K562 (cell line): ENCODE results near the gene DOCK4. TPM values are rescaled to one million over a fixed set of nuclear protein-coding genes. Genes with fewer than 3 reads are reported as not detected.

ENCODE experiments used
- ATAC-seq: fragments of 200-7000 bp; cut with Tn5 transposase; 3 replicates; pipeline ENCODE4 v1.9.1; 2020; ENCODE audit warnings: moderate library complexity
- BruUV-seq: library from RNA; stranded (reverse); fragments of 400-500 nt; replicated peaks from 2 replicates; lab custom pipeline; 2021; lab: Mats Ljungman, UMichigan
- CTCF ChIA-PET: fragments of 300-600 bp; formaldehyde crosslinking; extraction: SDS; loops from one replicate; lab custom pipeline; 2021; ENCODE audit warnings: low intra/inter-chr PET ratio; lab: Yijun Ruan, JAX
- POLR2A ChIA-PET: fragments of 300-600, 350-650 bp; sonication (Branson Sonifier 250); formaldehyde crosslinking; extraction: SDS; loops from one replicate; lab custom pipeline; 2021; ENCODE audit warnings: antibody characterized with exemption, inconsistent platforms; lab: Yijun Ruan, JAX
- DNase-seq, 4 experiments: peaks; one replicate each; pipeline versions ENCODE4 v3.0.0 to v3.0.0-alpha.2; 2011 to 2018; ENCODE audit warnings: low spot score in 3 of 4, mixed read lengths in 3 of 4; ENCODE audit errors: extremely low read depth in 1 of 4
- FAIRE-seq: peaks from 2 replicates; lab custom pipeline; 2011; peaks lifted over from hg19 to GRCh38; lab: Jason Lieb, UNC
- H2AFZ ChIP-seq: 2 replicates; pipeline ENCODE4 v1.6.0; 2011; ENCODE audit warnings: low read depth, low read length, control low read depth, inconsistent platforms
- H3K27ac ChIP-seq: fragments of 200-600 bp; 3 replicates; pipeline ENCODE4 v1.8.0; 2011; ENCODE audit warnings: low read depth, mild to moderate bottlenecking, control low read depth, inconsistent platforms, low read length, moderate library complexity, mixed read lengths; ENCODE audit errors: extremely low read depth
- H3K27me3 ChIP-seq, 2 experiments: fragments of 300-600 bp in 1 of 2; 2 replicates in 1 of 2; 3 replicates in 1 of 2; pipeline versions ENCODE4 v1.6.0 to v1.8.0; 2011; ENCODE audit warnings: inconsistent platforms in 2 of 2, low read length in 2 of 2, mild to moderate bottlenecking in 1 of 2, mixed read lengths in 1 of 2, moderate library complexity in 1 of 2; ENCODE audit not compliant: control insufficient read depth in 2 of 2, insufficient read depth in 2 of 2
- H3K36me3 ChIP-seq: fragments of 300-600 bp; 3 replicates; pipeline ENCODE4 v1.8.0; 2011; ENCODE audit warnings: mild to moderate bottlenecking, low read length, inconsistent platforms; ENCODE audit not compliant: control insufficient read depth, insufficient read depth
- H3K4me1 ChIP-seq, 2 experiments: fragments of 200-600 bp in 1 of 2; replicated peaks in 1 of 2; 2 replicates in 1 of 2; 3 replicates in 1 of 2; pipeline versions ENCODE4 v1.5.1 to v1.8.0; 2011; ENCODE audit warnings: inconsistent platforms in 2 of 2, low read length in 2 of 2, mild to moderate bottlenecking in 1 of 2, mixed read lengths in 1 of 2, moderate library complexity in 1 of 2; ENCODE audit not compliant: control insufficient read depth in 2 of 2, insufficient read depth in 2 of 2
- H3K4me2 ChIP-seq: 2 replicates; pipeline ENCODE4 v1.6.1; 2011; ENCODE audit warnings: low read length, control low read depth, inconsistent platforms, mixed read lengths; ENCODE audit not compliant: insufficient read depth
- H3K4me3 ChIP-seq: fragments of 200-600 bp; sonication (generic), shearing (Covaris generic); 2 replicates; pipeline ENCODE4 v1.5.1; 2016; ENCODE audit warnings: control low read depth, inconsistent platforms
- H3K79me2 ChIP-seq: fragments of 200-600 bp; 3 replicates; pipeline ENCODE4 v1.8.0; 2011; ENCODE audit warnings: low read length, inconsistent platforms; ENCODE audit not compliant: control insufficient read depth, insufficient read depth
- H3K9ac ChIP-seq, 2 experiments: 2 replicates each; pipeline versions ENCODE4 v1.6.0 to v1.6.1; 2011; ENCODE audit warnings: low read depth in 2 of 2, low read length in 2 of 2, control low read depth in 1 of 2, inconsistent platforms in 1 of 2, mild to moderate bottlenecking in 1 of 2, mixed read lengths in 1 of 2; ENCODE audit not compliant: insufficient read depth in 1 of 2
- H3K9me1 ChIP-seq: one replicate; pipeline ENCODE4 v1.6.0; 2011; ENCODE audit warnings: inconsistent platforms, mild to moderate bottlenecking, low read length, moderate library complexity; ENCODE audit not compliant: control insufficient read depth, insufficient read depth
- H3K9me3 ChIP-seq: replicated peaks from 2 replicates; pipeline ENCODE4 v1.5.1; 2011; ENCODE audit warnings: low read depth, low read length, inconsistent platforms; ENCODE audit not compliant: control insufficient read depth, insufficient read depth
- H4K20me1 ChIP-seq: replicated peaks from 2 replicates; pipeline ENCODE4 v1.6.1; 2011; ENCODE audit warnings: low read length, inconsistent platforms, mixed read lengths; ENCODE audit not compliant: control insufficient read depth, insufficient read depth
- CEBPG ChIP-seq, 3 experiments: fragments of 200-800 bp in 1 of 3; sonication (Bioruptor generic) in 1 of 3; sonication (generic) in 1 of 3; formaldehyde crosslinking in 1 of 3; IDR thresholded peaks in 2 of 3; conservative IDR thresholded peaks in 1 of 3; 2 replicates each; pipeline versions ENCODE4 v1.6.1 to v1.8.0; 2016 to 2022; ENCODE audit warnings: missing compliant biosample characterization in 2 of 3, missing genetic modification characterization in 2 of 3, mild to moderate bottlenecking in 1 of 3, missing genetic modification reagents in 1 of 3
- MIER1 ChIP-seq: fragments of 450-650 bp; IDR thresholded peaks from 2 replicates; pipeline ENCODE4 v1.6.1; 2016; ENCODE audit warnings: antibody characterized with exemption, mild to moderate bottlenecking, low read depth
- NELFE ChIP-seq: IDR thresholded peaks from 2 replicates; pipeline ENCODE4 v1.6.1; 2011; ENCODE audit warnings: mild to moderate bottlenecking; ENCODE audit not compliant: insufficient read depth, insufficient read length
- RBM17 ChIP-seq: fragments of 200-400 bp; formaldehyde crosslinking; IDR thresholded peaks from 2 replicates; pipeline ENCODE4 v1.6.1; 2017; ENCODE audit warnings: low read depth, mild to moderate bottlenecking, low read length, borderline replicate concordance
- SAFB2 ChIP-seq: fragments of 200-400 bp; formaldehyde crosslinking; IDR thresholded peaks from 2 replicates; pipeline ENCODE4 v1.6.1; 2018; ENCODE audit warnings: borderline replicate concordance, low read length, low read depth, moderate library complexity; ENCODE audit not compliant: severe bottlenecking
- SMC3 ChIP-seq: conservative IDR thresholded peaks from 2 replicates; pipeline ENCODE4 v1.6.1; 2011; ENCODE audit warnings: low read depth, low read length, improper control_type of control experiment; ENCODE audit not compliant: insufficient read depth
- ZNF766 ChIP-seq: fragments of 200-800 bp; sonication (Bioruptor generic); conservative IDR thresholded peaks from 2 replicates; pipeline ENCODE4 v1.6.1; 2016; ENCODE audit warnings: missing genetic modification characterization, missing compliant biosample characterization
- ZNF778 ChIP-seq: fragments of 450-650 bp; formaldehyde crosslinking; IDR thresholded peaks from 2 replicates; pipeline ENCODE4 v1.4.0; 2020; ENCODE audit warnings: mild to moderate bottlenecking, moderate library complexity
- ZSCAN29 ChIP-seq: fragments of 450-650 bp; IDR thresholded peaks from 2 replicates; pipeline ENCODE4 v1.6.1; 2017
- in situ Hi-C: fragments of 300-500 bp; cut with MboI; formaldehyde crosslinking; loops from 4 replicates; pipeline ENCODE4 v1.15.0; 2018; ENCODE audit warnings: inconsistent platforms, mixed read lengths
- intact Hi-C: fragments of 100-400 bp; cut with micrococcal nuclease; formaldehyde crosslinking; loops from 2 replicates; pipeline ENCODE4 v1.14.2; 2022
- polyA plus RNA-seq, 8 experiments: library from polyadenylated mRNA; depleted of rRNA in 4 of 8; stranded (reverse) in 5 of 8; unstranded in 3 of 8; fragments of >200 nt; fragmentation: Nextera tagmentation in 2 of 8; fragmentation: Illumina TruSeq in 1 of 8; extraction: Ambion mirVana in 2 of 8; extraction: Trizol in 1 of 8; gene quantifications; 2 replicates each; pipeline versions ENCODE4 v1.2.1 to v1.2.3, GENCODE V29; 2011 to 2014; ENCODE audit warnings: inconsistent platforms in 1 of 8, missing spikeins in 1 of 8
- total RNA-seq, 7 experiments: library from RNA; depleted of rRNA in 6 of 7; stranded (reverse); fragments of >200 nt in 6 of 7; fragmentation: Illumina TruSeq in 2 of 7; extraction: Trizol in 2 of 7; gene quantifications; 2 replicates each; pipeline versions ENCODE4 v1.2.1 to v1.2.3, GENCODE V29; 2011 to 2021; ENCODE audit warnings: low replicate concordance in 1 of 7
- TF ChIP-seq, protein P1 (sequence below): fragments of 450-650 bp; IDR thresholded peaks from 2 replicates; pipeline ENCODE4 v1.6.1; 2016; ENCODE audit warnings: borderline replicate concordance

Gene DOCK4
- total and polyA plus RNA-seq, 9 of the 15 experiments (the other 6 are each of a cell fraction or from before 2014, with no cell fraction given), result 0.42 to 5.7 (median 2.3) TPM

GRCh38 chr7:111929264-111929663 lies 276.9 kb downstream of the DOCK4 start:
- Histone ChIP-seq H3K36me3 (no peaks in the 10 kb centered on the region), H3K9me1 (no peaks in the 10 kb centered on the region)
- TF ChIP-seq RBM17, result no peak
- TF ChIP-seq NELFE, result no peak
- TF ChIP-seq SAFB2, result no peak
- TF ChIP-seq ZSCAN29, result no peak
- TF ChIP-seq, protein P1, sequence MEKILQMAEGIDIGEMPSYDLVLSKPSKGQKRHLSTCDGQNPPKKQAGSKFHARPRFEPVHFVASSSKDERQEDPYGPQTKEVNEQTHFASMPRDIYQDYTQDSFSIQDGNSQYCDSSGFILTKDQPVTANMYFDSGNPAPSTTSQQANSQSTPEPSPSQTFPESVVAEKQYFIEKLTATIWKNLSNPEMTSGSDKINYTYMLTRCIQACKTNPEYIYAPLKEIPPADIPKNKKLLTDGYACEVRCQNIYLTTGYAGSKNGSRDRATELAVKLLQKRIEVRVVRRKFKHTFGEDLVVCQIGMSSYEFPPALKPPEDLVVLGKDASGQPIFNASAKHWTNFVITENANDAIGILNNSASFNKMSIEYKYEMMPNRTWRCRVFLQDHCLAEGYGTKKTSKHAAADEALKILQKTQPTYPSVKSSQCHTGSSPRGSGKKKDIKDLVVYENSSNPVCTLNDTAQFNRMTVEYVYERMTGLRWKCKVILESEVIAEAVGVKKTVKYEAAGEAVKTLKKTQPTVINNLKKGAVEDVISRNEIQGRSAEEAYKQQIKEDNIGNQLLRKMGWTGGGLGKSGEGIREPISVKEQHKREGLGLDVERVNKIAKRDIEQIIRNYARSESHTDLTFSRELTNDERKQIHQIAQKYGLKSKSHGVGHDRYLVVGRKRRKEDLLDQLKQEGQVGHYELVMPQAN, result no peak
- no peak for TF ChIP-seq ZNF766
- TF ChIP-seq MIER1, result no peak
- TF ChIP-seq ZNF778 (CRISPR knock-in tag), result no peak
- no peak for TF ChIP-seq CEBPG (CRISPR knock-in tag; IDR thresholded peaks at IDR 0.05)
- TF ChIP-seq CEBPG (tag; conservative IDR thresholded peaks at IDR 0.05 in 1 of 2, IDR thresholded peaks at IDR 0.05 in 1 of 2), result no peak
- no peak for TF ChIP-seq SMC3
- TF ChIP-seq, all 486 proteins: peak for 0
- H3K4me2 ChIP-seq, result no peak overlapping the region
- POLR2A ChIA-PET, result no interaction called here
- no peaks in the 10 kb centered on the region for H3K4me1 ChIP-seq
- in situ Hi-C loops (no loop called here), intact Hi-C loops (no loop called here)
- H3K27ac ChIP-seq, result no peak overlapping the region
- H2AFZ ChIP-seq, result no peak overlapping the region
- H3K9me3 ChIP-seq, result no peaks in the 10 kb centered on the region
- no peaks in the 10 kb centered on the region for H4K20me1 ChIP-seq
- CTCF ChIA-PET, result no interaction called here
- peaks cover 0 to 6% of the 10 kb centered on the region in 2 experiments; a peak in 3 of 5 replicates for H3K27me3 ChIP-seq
- DNase-seq (no peak), FAIRE-seq (no peak), ATAC-seq (no peak)
- BruUV-seq, result no TSS peak
- H3K79me2 ChIP-seq, result no peaks in the 10 kb centered on the region
- H3K4me3 ChIP-seq, result no peak overlapping the region
- H3K9ac ChIP-seq, result no peak overlapping the region
